GM21423 (cell line): Measurements from ENCODE around the gene CEP70.
A peak's percentile ranks its signal among the peaks of the same experiment; 100 is the strongest.
"Not testable (repeated sequence)": the region's sequence is repeated elsewhere in the genome, so short reads cannot be mapped to it uniquely, and the experiment has no call there.

Experiments
- ATAC-seq: cut with Tn5 transposase; IDR thresholded peaks from one replicate; pipeline ENCODE4 v1.9.1; 2021; ENCODE audit warnings: mild to moderate bottlenecking, moderate library complexity; ENCODE audit not compliant: unreplicated experiment

CEP70 gene

DNA sequence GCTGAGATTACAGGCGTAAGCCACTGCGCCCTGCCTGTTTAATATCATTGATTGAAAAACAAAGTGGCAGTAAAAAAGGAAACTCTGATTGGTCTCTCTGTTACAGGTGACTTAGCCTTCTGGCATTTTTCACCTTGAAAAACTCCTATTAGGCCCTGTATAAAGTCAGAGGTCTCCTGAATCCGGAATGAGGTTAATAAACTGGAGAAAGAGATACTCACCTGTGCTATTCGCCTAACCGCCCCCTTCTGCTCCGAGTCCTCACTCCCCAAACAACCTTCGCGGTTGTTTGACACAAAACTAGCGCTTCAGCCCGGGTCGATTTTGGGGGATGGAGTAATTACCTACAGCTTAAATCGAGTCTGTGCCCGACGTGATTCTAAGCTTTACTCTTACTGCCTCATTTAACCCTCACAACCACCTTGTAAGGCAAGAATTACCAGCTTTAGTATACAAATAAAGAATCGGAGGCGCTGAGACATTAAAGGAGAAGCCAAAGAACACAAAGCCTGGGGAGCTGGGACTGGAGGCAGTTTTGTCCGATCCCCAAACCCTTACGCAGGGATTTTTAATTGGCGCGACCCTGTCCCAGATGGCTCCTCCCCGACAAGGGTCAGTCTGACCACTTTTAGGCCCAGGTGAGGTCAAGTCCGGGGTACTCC lies 441 bp downstream of the CEP70 start:
- no peak for ATAC-seq

DNA sequence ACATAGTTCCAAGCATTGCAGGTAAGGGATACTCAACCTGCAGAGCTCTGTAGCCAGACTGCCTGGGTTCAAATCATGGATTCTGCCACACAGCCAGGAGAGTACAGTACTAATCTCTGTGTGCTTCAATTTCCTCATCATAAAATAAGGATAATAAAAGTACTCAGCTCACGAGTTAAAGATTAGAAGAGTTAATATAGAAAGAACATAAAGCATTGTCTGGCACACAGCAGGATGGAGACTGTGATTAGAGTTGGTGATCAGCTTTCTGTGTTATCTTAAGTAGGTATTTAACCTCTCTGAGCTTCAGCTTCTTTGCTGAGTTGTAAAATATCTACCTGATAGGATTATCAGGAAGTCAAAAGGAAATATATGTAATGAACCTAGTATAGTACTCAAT lies 2.7 kb downstream of the CEP70 start:
- ATAC-seq, result no peak

DNA sequence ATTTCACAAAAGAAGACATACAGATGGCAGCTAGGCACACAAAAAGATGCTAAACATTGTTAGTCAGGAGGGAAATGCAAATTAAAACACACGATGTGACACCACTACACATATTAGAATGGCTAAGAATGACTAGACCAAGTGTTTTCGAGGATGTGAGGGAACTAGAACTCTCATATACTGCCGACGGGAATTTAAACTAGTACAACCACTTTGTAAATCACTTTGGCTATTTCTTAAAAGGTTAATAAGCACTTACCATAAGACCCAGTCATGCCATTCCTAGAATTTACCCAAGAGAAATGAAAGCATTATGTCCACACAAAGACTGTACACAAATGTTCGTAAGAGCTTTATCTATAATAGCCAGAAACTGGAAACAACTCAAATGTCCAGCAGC lies 5.6 kb downstream of the CEP70 start:
- no peak for ATAC-seq

DNA sequence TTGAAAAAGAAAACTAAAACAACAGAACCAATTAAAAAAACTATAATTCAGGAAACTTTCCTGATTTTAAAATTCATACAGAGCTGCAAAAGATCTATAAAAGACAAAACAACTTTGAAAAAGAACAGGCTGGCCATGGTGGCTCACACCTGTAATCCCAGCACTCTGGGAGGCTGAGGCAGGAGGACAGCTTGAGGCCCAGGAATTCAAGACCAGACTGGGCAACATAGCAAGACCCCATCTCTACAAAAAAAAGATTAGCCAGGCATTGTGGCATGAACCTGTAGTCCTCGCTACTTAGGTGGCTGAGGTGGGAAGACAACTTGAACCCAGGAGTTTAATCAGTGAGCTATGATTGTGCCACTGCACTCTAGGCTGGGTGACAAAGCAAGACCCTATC lies 6.7 kb downstream of the CEP70 start:
- ATAC-seq, result no peak

DNA sequence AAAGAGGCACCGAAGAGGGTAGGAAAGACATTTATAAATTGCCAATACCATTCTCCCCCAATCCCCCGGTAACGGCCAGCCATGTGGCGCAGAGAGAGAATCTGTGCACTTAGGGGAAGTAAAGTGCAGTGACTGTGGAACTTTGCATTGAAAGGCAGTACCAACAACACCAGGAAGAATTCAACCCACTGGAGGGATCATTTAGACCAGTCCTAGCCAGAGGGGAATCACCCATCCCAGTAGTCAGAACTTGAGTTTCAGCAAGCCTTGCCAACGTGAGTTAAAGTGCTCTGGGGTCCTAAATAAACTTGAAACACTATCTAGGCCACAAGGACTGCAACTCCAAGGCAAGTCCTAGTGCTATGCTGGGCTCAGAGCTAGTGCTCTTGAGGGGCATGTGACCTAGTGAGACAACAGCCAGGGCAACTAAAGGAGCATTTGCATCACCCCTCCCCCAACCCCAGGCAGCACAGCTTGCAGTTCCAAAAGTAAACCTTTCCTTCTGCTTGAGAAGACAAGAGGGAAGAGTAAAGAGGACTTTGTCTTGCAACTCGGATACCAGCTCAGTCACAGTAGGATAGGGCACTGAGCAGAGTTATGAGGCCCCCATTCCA lies 15.0 kb downstream of the CEP70 start:
- no peak for ATAC-seq

DNA sequence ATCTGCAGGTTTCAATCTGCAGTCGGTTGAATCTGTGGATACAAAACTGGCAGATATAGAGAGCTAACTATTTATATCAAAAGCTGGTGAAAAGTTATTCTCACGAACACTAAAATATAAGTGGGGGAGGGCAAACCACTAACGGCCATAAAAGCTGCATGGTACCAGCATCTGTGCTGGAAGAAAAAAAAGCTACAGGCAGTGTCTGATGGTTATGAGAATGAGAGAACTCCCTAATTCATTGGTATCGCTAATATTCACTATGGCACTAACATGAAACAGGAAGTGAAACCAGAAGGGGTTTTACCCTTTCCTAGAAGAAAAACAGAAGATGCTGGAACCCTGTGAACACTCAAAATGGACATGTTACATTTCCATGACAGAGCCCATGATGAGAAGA lies 15.9 kb downstream of the CEP70 start:
- ATAC-seq, result peak; percentile 92

DNA sequence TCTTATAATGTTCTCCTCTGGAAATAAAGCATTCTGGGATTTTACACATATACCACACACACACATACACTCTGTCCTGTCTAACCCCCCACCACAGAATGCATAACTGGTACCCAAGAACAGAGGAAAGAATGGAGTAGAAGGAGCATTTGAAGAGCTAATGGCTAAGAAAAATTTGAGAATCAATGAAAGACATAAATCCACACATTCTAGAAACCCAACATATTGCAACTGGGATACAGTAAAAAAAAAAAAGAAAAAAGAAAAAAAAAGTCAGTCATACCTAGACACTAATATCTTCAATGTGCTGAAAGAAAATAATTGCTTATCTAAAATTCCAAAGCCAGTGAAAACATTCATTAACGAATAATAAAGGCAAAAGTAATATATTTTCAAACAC lies 20.9 kb downstream of the CEP70 start:
- ATAC-seq, result no peak

DNA sequence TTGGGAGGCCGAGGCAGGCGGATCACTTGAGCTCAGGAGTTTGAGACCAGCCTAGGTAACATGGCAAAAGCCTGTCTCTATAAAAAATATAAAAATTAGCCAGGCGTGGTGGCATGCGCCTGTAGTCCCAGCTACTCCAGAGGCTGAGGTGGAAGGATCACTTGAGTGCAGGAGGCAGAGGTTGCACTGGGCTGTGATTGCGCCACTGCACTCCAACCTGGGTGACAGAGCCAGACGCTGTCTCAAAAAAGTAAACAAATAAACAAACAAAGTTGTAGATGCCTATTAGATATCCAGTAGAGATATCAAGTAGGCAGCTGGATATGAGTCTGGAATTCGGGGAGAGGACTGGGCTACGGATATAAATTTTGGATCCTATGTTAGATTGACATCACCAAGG lies 24.4 kb downstream of the CEP70 start:
- ATAC-seq, result not testable (repeated sequence)

DNA sequence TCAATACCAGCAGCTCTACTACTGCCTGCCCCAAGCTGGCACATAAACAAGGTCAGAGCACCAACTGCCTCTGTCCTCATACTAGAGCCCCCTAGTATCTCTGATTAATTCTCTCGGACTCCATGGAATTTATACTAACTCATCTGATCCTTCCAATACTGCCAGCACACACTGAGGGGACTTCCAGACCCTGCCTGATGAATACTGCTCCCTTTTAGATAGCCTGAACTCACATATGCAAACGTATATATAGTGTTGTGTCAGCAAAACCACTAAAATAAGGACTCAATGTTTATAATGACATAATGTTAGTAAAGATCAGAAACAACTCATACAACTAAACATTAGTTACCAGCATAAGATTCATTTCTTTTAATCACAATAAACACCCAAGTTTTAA lies 25.0 kb downstream of the CEP70 start:
- ATAC-seq, result no peak

DNA sequence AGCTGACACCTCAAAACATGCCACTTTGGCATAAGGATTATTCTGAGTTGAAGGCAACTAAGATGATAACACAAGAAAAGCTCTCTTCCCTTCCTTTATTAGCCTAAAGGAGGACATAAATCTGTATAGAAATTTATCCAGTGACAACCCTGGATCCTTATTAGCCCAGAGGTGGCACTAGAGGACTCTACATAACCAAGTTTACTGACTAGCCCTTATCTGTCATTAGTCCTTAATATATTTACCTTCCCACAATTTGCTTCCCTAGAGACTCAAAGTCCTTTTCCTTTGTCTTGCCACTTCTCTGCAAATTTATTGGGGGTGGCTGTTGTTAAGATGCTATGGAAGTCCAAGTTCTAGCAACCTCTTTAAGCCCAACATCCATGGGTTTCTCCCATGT lies 26.7 kb downstream of the CEP70 start:
- ATAC-seq, result no peak

DNA sequence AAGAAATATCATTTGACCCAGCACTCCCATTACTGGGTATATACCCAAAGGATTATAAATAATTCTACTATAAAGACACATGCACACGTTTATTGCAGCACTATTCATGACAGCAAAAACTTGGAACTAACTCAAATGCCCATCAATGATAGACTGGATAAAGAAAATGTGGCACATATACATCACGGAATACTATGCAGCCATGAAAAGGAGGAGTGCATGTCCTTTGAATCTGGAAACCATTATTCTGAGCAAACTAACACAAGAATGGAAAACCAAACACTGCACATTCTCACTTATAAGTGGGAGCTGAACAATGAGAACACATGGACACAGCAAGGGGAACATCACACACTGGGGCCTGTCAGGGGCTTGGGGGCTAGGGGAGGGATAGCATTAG lies 27.8 kb downstream of the CEP70 start:
- not testable (repeated sequence) for ATAC-seq

DNA sequence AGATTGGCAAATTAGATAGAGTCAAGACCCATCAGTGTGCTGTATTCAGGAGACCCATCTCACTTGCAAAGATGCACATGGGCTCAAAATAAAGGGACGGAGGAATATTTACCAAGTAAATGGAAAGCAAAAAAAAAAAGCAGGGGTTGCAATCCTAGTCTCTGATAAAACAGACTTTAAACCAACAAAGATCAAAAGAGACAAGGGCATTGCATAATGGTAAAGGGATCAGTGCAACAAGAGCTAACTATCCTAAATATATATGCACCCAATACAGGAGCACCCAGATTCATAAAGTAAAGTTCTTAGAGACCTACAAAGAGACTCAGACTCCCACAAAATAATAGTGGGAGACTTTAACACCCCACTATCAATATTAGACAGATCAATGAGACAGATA lies 31.2 kb downstream of the CEP70 start:
- not testable (repeated sequence) for ATAC-seq

DNA sequence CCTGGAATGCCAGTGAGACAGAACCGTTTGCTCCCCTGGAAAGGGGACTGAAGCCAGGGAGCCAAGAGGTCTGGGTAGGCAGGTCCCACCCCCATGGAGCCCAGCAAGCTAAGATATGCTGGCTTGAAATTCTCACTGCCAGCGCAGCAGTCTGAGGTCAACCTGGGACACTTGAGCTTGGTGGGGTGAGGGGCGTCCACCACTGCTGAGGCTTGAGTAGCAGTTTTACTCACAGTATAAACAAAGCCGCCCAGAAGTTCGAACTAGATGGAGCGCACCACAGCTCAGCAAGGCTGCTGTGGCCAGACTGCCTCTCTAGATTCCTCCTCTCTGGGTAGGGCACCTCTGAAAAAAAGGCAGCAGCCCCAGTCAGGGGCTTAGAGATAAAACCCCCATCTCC lies 33.6 kb downstream of the CEP70 start:
- no peak for ATAC-seq

DNA sequence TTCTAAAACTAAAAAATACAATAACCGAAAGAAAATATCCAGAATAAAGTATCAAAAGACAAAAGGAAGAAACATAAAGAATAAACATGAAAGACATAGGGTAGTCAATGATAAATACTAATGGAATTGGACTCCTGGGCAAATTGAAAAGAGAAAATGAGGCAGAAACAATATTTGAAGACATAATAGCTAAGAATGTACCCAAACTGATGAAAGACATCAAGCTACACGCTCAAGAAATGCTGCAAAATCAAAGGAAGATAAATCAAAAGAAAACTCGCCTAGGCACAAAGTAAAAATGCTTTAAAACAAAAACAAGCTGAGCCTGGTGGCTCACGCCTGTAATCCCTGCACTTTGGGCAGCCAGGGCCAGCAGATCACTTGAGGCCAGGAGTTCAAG lies 34.9 kb downstream of the CEP70 start:
- ATAC-seq, result no peak

DNA sequence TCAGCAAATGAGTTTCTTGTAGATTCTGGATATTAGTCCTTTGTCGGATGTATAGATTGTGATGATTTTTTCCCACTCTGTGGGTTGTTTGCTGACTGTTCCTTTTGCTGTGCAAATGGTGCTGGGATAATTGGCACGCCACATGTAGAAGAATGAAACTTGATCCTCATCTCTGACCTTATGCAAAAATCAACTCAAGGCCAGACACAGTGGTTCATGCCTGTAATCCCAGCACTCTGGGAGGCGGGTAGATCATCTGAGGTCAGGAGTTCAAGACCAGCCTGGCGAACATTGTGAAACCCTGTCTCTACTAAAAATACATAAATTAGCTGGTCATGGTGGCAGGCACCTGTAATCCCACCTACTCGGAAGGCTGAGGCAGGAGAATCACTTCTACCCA lies 39.3 kb downstream of the CEP70 start:
- ATAC-seq, result not testable (repeated sequence)

DNA sequence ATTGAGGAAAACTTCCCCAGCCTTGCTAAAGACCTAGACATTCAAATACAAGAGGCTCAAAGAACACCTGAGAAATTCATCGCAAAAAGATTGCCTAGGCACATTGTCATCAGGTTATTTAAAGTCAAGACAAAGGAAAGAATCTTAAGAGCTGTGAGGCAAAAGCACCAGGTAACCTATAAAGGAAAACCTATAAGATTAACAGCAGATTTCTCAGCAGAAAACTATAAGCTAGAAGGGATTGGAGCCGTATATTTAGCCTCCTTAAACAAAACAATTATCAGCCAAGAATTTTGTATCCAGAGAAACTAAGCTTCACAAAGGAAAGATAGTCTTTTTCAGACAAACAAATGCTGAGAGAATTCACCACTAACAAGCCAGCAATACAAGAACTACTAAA lies 43.1 kb downstream of the CEP70 start:
- ATAC-seq, result not testable (repeated sequence)

DNA sequence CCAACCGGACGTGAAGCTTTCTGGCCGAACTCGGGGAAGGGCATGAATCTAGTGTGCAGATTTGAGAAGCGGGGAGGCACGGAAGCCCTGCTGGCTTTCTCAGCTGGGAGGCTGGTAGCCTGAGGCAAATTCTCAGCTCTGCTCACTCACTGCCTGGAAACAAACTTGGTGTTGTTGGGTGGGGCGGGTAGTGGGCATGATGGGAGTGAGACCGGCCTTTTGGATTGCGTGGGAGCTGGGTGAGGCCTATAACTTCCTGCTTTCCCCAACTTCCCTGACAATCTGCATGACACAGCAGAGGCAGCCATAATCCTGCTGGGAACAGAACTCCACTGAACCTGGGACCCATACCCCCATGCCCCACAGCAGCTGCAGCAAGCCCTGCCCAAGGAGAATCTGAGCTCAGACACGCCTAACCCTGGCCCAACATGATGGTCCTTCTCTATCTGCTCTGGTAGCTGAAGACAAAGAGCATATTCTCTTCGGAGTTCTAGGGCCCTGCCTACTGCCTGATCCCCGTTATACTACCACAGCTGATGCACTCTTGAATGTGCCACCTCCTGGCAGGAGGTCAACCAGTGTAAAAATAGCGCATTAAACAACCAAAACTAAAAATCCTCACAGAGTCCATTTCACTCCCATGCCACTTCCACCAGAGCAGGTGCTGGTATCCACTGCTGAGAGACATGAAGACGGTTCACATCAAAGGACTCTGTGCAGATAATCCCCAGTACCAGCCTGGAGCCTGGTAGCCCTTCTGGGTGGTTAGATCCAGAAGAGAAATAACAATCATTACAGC lies 44.7 kb downstream of the CEP70 start:
- no peak for ATAC-seq

DNA sequence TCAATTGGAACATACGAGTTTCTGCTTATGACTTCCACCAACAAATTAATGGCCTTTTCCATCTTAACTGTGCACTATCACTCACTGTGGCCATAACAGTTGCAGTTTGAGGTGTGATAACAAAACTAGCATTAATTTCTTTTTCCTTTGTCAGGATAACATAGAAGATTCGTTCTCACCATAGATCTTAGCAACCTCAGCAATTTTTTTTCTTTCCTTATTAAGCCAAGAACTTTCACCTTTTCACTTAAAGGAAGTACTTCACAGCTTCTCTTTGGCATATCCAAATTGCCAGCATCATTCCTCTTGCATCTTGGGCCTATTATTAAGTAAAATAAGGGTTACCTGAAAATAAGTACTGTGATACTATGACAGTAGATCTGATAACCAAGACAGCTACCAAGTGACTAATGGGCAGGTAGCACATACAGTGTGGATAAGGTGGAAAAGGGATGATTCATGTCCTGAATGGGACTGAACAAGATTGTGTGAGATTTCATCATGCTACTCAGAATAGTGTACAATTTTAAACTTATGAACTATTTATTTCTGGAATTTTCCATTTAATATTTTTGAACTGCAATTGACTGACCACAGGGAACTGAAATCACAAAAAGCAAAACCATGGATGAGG lies 46.6 kb downstream of the CEP70 start:
- ATAC-seq, result no peak

DNA sequence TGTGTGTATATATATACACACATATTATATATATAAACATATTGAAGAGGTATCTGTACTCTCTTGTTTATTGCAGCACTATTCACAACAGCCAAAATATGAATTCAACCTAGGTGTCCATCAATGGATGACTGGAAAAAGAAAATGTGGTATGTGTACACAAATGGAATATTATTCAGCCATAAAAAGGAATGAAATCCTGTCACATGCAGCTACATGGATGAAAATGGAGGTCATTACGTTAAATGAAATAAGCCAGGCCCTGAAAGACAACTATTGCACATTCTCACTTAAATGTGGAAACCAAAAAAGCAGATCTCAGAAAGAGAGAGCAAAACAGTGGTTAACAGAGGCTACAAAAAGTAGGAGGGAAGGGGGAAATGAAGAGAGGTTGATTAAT lies 49.5 kb downstream of the CEP70 start:
- ATAC-seq, result no peak

DNA sequence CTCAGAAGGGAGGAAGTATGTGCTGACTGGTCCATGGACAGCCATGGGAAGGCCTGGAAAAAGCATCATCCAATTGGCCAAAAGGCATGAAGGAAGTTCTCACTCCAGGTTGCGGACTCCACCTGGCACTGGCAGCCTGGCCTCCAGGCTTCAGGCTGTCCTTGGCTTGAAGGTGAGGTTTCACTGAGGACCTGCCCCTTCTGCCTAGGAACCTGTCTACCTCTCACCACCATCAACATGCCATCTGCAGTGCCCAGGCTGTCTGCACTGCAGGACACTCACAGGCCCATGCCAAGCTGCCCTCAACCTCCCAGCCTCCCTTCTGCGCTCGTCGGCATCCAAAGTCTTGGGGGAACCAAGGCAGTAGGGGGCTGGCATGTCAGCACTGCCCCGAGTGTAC lies 51.1 kb downstream of the CEP70 start:
- ATAC-seq, result no peak

DNA sequence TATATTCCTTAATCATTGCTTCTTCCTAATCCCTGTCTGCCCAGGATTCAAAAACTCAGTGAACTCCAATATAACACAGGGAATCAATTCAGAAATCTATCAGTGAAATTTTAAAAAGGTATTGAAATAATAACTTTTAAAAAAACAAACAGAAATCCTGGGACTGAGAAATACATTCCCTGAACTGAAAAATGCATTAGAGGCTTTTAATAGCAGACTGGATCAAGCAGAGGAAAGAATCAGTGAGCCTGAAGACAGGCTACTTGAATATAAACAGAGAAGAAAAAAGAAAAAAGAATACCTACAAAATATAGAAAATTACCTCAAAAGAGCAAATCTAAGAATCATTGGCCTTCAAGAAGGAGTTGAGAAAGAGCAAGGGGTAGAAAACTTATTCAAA lies 54.7 kb downstream of the CEP70 start:
- ATAC-seq, result no peak

DNA sequence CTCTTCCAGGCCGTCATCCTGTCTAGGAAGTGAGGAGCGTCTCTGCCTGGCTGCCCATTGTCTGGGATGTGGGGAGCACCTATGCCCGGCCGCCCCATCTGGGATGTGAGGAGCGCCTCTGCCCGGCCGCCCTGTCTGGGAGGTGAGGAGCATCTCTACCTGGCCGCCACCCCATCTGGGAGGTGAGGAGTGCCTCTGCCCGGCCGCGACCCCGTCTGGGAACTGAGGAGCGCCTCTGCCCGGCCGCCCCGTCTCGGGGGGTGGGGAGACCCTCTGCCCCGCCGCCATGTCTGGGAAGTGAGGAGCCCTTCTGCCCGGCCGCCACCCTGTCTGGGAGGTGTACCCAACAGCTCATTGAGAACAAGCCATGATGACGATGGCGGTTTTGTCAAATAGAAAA lies 72.6 kb downstream of the CEP70 start:
- not testable (repeated sequence) for ATAC-seq
